ENCODE results near the gene SMC4. TPM values are rescaled to one million over a fixed set of nuclear protein-coding genes. Genes with fewer than 3 reads are reported as not detected.

Gene SMC4
- polyA plus RNA-seq, 2 of the 4 experiments (the other 2 are of a cell fraction), result 121 to 139 TPM

Small RNAs within 50 kb of the gene (small RNA-seq; reads per million reads assigned to genes)
- gene MIR15B, result 515 to 13,282 (median 6,266) reads per million in 6 experiments
- gene MIR16-2, result 5.9 to 1,185 (median 133) reads per million in 6 experiments
- 0 to 0.52 (median 0) reads per million in 6 experiments for gene RNU7-136P

Other genes starting within 250 kb of the SMC4 start
- 1.7 TPM in 2 replicates for gene C3orf80, start 174.2 kb upstream of the SMC4 start, polyA plus RNA-seq (2011; rRNA removed)
- 2.0 to 3.7 TPM (median 3.5 TPM) in 3 replicates for gene C3orf80, start 174.2 kb upstream of the SMC4 start, polyA plus RNA-seq (2017; fragmentation: RNase III; extraction: RNeasy Plus Mini Kit Qiagen cat#74134 plus additional on column Dnase treatment)
- gene IFT80, start 425 bp upstream of the SMC4 start, polyA plus RNA-seq (2011; rRNA removed), result 28.1 and 41.8 TPM in 2 replicates
- 28.4 to 30.7 TPM (median 30.6 TPM) in 3 replicates for gene IFT80, start 425 bp upstream of the SMC4 start, polyA plus RNA-seq (2017; fragmentation: RNase III; extraction: RNeasy Plus Mini Kit Qiagen cat#74134 plus additional on column Dnase treatment)
- 10.9 and 14.0 TPM in 2 replicates for gene TRIM59, start 50.1 kb downstream of the SMC4 start, polyA plus RNA-seq (2011; rRNA removed)
- 12.1 to 13.6 TPM (median 12.6 TPM) in 3 replicates for gene TRIM59, start 50.1 kb downstream of the SMC4 start, polyA plus RNA-seq (2017; fragmentation: RNase III; extraction: RNeasy Plus Mini Kit Qiagen cat#74134 plus additional on column Dnase treatment)
- gene KPNA4, start 165.9 kb downstream of the SMC4 start, polyA plus RNA-seq (2011; rRNA removed), result 31.8 and 36.5 TPM in 2 replicates
- gene KPNA4, start 165.9 kb downstream of the SMC4 start, polyA plus RNA-seq (2017; fragmentation: RNase III; extraction: RNeasy Plus Mini Kit Qiagen cat#74134 plus additional on column Dnase treatment), result 35.0 to 41.1 TPM (median 37.6 TPM) in 3 replicates